Pancreas (tissue), 10 donors: ENCODE data around the gene IPO13. TPM values are rescaled to one million over a fixed set of nuclear protein-coding genes. Genes with fewer than 3 reads are reported as not detected.

Experiments used
- ATAC-seq, 4 donors: fragments of 200-7000 bp; cut with Tn5 transposase; one replicate each; pipeline versions ENCODE4 v1.8.0 to v1.9.1; 2020; ENCODE audit warnings: mild to moderate bottlenecking in 4 of 4, moderate library complexity in 4 of 4
- DNase-seq, 6 donors: peaks; one replicate each; pipeline ENCODE4 v3.0.0-alpha.2; 2020
- FAIRE-seq: peaks from 2 replicates; lab custom pipeline; 2012; peaks lifted over from hg19 to GRCh38; lab: Jason Lieb, UNC
- H3K27ac ChIP-seq, 4 donors: fragments of 200-600 bp; sonication (generic); 1 replicate in 3 of 4; 2 replicates in 1 of 4; pipeline versions ENCODE4 v1.5.0 to v1.8.0; 2020
- H3K27me3 ChIP-seq, 4 donors: fragments of 200-600 bp; one replicate each; pipeline ENCODE4 v1.8.0; 2021
- H3K36me3 ChIP-seq, 3 donors: fragments of 200-600 bp; sonication (generic) in 1 of 3; one replicate each; pipeline versions ENCODE4 v1.5.0 to v1.8.0; 2020 to 2021
- H3K4me1 ChIP-seq, 3 donors: fragments of 200-600 bp; one replicate each; pipeline ENCODE4 v1.8.0; 2021
- H3K4me3 ChIP-seq, 4 donors: fragments of 200-600 bp; sonication (generic) in 2 of 4; one replicate each; pipeline versions ENCODE4 v1.5.0 to v1.8.0; 2020 to 2021
- H3K9me3 ChIP-seq, 4 donors: fragments of 200-600 bp; one replicate each; pipeline ENCODE4 v1.8.0; 2021
- WGBS, 2 donors: extraction: QIAGEN DNeasy Blood & Tissue Kit; methylation state at CpG; one replicate each; pipeline ENCODE4 v1.1.7; 2013; 5-methylcytosine and 5-hydroxymethylcytosine counted together
- intact Hi-C, 3 donors: fragments of 100-400 bp; cut with DNase I; formaldehyde crosslinking; loops; one replicate each; pipeline versions ENCODE4 v1.11.1 to v1.14.2; 2022
- polyA plus RNA-seq, 2 donors: library from polyadenylated mRNA; stranded (reverse); fragments of 200-250 nt; gene quantifications; one replicate each; pipeline ENCODE4 v1.2.3, GENCODE V29; 2013
- total RNA-seq, 6 donors: library from RNA; stranded (reverse); fragmentation: NEBNext Ultra II Directional in 4 of 6; extraction: Animal tissue kit (Norgen Biotek cat#: 25700) in 4 of 6; gene quantifications; one replicate each; pipeline versions ENCODE4 v1.2.1 to v1.2.4, GENCODE V29; 2021 to 2023
- TF ChIP-seq, protein P1 (sequence below), 4 donors: fragments of 200-600 bp; sonication (generic) in 3 of 4; IDR thresholded peaks; one replicate each; pipeline versions ENCODE4 v1.5.0 to v1.8.0; 2021; ENCODE audit warnings: antibody characterized with exemption in 4 of 4
- donor health status: healthy with polysubstance abuse.
- donor health status: DM: no; HTN: no; CAD: no; lungs with moderate emphysema.
- donor health status: DM: no; HTN: no; CAD: no.
- donor health status: control.
- donor health status: control.
- donor health status: Bipolar disorder and iron deficiency.
- donor health status: DM: yes; HTN: yes; CAD: no.
- donor health status: DM: no; HTN: no; CAD: no.
- donor health status: DM: no; HTN: no; CAD: no.
- donor health status: DM: yes; HTN: yes; CAD: no.

IPO13 gene
- total and polyA plus RNA-seq, 8 donors, result 6.7 to 24.3 (median 10.6) TPM

DNA sequence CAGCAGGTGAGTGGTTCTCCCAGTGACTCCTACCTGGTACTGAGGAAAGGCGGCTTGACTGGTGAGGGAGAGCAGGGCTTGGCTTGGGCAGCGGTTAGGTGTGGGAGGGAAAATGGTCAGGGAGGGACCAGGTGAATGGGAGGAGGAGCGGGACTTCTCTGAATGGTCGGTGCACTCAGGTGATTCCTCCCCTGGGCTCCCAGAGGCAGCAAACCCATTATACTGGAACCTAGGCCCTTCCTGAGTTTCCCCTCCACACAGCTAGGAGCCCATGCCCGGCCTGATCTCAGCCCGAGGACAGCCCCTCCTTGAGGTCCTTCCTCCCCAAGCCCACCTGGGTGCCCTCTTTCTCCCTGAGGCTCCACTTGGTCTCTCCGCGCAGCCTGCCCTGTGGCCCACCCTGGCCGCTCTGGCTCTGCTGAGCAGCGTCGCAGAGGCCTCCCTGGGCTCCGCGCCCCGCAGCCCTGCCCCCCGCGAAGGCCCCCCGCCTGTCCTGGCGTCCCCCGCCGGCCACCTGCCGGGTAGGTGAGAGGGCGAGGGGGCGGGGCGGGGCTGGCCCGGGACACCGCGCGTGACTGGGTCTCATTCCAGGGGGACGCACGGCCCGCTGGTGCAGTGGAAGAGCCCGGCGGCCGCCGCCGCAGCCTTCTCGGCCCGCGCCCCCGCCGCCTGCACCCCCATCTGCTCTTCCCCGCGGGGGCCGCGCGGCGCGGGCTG is 10.9 kb upstream of the IPO13 start:
- H3K4me1 ChIP-seq, result peaks cover 6 to 9% (median 8%) of the 10 kb centered on the region in 3 donors
- TF ChIP-seq, protein P1, sequence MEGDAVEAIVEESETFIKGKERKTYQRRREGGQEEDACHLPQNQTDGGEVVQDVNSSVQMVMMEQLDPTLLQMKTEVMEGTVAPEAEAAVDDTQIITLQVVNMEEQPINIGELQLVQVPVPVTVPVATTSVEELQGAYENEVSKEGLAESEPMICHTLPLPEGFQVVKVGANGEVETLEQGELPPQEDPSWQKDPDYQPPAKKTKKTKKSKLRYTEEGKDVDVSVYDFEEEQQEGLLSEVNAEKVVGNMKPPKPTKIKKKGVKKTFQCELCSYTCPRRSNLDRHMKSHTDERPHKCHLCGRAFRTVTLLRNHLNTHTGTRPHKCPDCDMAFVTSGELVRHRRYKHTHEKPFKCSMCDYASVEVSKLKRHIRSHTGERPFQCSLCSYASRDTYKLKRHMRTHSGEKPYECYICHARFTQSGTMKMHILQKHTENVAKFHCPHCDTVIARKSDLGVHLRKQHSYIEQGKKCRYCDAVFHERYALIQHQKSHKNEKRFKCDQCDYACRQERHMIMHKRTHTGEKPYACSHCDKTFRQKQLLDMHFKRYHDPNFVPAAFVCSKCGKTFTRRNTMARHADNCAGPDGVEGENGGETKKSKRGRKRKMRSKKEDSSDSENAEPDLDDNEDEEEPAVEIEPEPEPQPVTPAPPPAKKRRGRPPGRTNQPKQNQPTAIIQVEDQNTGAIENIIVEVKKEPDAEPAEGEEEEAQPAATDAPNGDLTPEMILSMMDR (IDR thresholded peaks at IDR 0.05), result no peak
- H3K27ac ChIP-seq, result peak overlapping the region in 3 of 4 donors; percentile 47 to 72 (median 65)
- no peaks in the 10 kb centered on the region for H3K27me3 ChIP-seq
- no peaks in the 10 kb centered on the region for H3K9me3 ChIP-seq
- no peaks in the 10 kb centered on the region for H3K36me3 ChIP-seq
- WGBS, 2 donors, result 2 to 6% methylated on average over 30 to 48 of the region's 48 CpGs
- peak; percentile 73 to 84 (median 78) for DNase-seq
- intact Hi-C loops, result loop anchor here in 2 of 3 donors (10.0 kb wide), 2 partner anchors 171 to 181 kb away; no protein-coding TSS in a partner anchor
- peak overlapping the region; percentile 41 to 63 (median 52) for H3K4me3 ChIP-seq
- FAIRE-seq, result no peak
- peak; percentile 65 to 77 (median 75) for ATAC-seq

DNA sequence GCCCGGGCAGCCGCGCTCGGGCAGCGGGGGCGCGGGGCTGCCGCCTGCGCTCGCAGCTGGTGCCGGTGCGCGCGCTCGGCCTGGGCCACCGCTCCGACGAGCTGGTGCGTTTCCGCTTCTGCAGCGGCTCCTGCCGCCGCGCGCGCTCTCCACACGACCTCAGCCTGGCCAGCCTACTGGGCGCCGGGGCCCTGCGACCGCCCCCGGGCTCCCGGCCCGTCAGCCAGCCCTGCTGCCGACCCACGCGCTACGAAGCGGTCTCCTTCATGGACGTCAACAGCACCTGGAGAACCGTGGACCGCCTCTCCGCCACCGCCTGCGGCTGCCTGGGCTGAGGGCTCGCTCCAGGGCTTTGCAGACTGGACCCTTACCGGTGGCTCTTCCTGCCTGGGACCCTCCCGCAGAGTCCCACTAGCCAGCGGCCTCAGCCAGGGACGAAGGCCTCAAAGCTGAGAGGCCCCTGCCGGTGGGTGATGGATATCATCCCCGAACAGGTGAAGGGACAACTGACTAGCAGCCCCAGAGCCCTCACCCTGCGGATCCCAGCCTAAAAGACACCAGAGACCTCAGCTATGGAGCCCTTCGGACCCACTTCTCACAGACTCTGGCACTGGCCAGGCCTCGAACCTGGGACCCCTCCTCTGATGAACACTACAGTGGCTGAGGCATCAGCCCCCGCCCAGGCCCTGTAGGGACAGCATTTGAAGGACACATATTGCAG is 10.2 kb upstream of the IPO13 start:
- Histone ChIP-seq H3K36me3 (no peaks in the 10 kb centered on the region), H3K4me1 (peaks cover 6 to 9% (median 8%) of the 10 kb centered on the region in 3 donors), H3K27ac (peak overlapping the region; percentile 31 to 63 (median 59)), H3K9me3 (no peaks in the 10 kb centered on the region), H3K27me3 (no peaks in the 10 kb centered on the region), H3K4me3 (peak overlapping the region; percentile 28 to 63 (median 50))
- DNase-seq, result peak; percentile 45 to 83 (median 58)
- 6 to 9% methylated on average over 47 to 56 of the region's 56 CpGs for WGBS, 2 donors
- no peak for FAIRE-seq
- intact Hi-C loops, result loop anchor here in 2 of 3 donors (10.0 kb wide), 2 partner anchors 172 to 182 kb away; no protein-coding TSS in a partner anchor
- peak; percentile 18 to 42 (median 32) for ATAC-seq
- TF ChIP-seq, protein P1 (IDR thresholded peaks at IDR 0.05), result no peak

DNA sequence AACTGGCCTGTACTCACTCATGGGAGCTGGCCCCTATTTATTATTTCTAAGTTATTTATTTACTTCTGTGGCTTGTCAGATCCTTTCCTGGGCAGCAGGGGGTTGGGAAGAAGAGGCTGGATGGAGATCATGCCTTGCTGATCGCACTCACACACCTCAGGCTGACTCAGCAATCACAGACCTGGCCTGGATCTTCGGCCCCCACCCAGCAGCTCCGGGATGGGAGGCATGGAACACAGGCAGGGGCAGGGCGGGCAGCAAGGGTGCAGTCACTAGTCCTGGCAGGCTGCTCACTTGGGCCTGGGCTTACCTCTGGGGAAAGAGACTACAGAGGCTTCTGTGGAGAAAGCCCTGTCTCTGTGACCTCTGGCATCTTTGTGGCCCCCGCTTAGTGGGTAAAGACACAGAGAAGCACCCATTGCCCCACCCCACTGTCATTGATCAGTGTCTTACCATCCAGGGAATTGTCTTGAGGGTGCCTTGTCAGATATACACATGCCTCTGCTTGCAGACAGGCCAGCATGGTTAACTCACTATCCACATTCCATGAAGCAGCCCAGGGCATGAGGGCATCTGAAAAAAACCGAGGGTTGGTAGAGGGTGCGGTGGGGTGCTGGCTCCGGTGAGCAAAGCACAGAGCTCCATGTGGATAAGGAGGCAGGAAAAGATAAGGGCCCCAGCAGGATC is 9.4 kb upstream of the IPO13 start:
- no peaks in the 10 kb centered on the region for H3K27me3 ChIP-seq
- peak overlapping the region in 1 of 4 donors; percentile 55 for H3K27ac ChIP-seq
- WGBS, 2 donors, result 65 to 74% methylated on average over 8 of the region's 8 CpGs
- TF ChIP-seq, protein P1 (IDR thresholded peaks at IDR 0.05), result no peak
- DNase-seq (no peak), FAIRE-seq (no peak), ATAC-seq (no peak)
- H3K4me1 ChIP-seq, result peaks cover 6 to 9% (median 8%) of the 10 kb centered on the region in 3 donors
- H3K9me3 ChIP-seq, result no peaks in the 10 kb centered on the region
- no peaks in the 10 kb centered on the region for H3K36me3 ChIP-seq
- intact Hi-C loops, result loop anchor here in 2 of 3 donors (10.0 kb wide), 2 partner anchors 173 to 183 kb away; no protein-coding TSS in a partner anchor
- peak overlapping the region in 2 of 4 donors; percentile 59 to 63 for H3K4me3 ChIP-seq

DNA sequence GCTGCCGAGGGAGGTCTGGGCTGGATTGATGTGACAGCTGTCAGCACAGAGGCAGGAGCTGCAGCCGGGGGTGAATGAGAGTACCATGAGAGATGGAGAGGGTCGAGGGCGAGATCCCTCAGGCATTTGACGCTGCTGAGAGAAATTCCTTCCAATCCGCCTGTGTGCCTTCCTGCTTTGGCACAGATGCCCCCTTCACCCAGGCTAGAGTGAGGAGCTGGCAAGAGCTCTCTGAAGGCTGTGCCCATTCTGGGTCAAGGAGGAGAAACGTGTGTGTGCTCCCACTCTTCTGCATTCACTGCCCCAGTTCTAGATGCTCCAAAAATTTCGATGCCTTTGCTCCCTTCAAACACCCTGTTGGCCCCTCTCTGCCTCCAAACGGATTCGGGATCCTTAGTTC is 8.4 kb upstream of the IPO13 start:
- FAIRE-seq (no peak), ATAC-seq (no peak), DNase-seq (no peak)
- WGBS, 2 donors, result 85 to 87% methylated on average over 10 of the region's 10 CpGs
- H3K27me3 ChIP-seq, result no peaks in the 10 kb centered on the region
- intact Hi-C loops, result loop anchor here in 2 of 3 donors (10.0 kb wide), 2 partner anchors 174 to 184 kb away; no protein-coding TSS in a partner anchor
- no peaks in the 10 kb centered on the region for H3K36me3 ChIP-seq
- TF ChIP-seq, protein P1 (IDR thresholded peaks at IDR 0.05), result no peak
- peaks cover 6 to 9% (median 8%) of the 10 kb centered on the region in 3 donors for H3K4me1 ChIP-seq
- no peaks in the 10 kb centered on the region for H3K9me3 ChIP-seq
- H3K4me3 ChIP-seq, result no peak overlapping the region
- H3K27ac ChIP-seq, result no peak overlapping the region
